Left kidney (tissue), 2 donors: ENCODE results near the gene FREM1. TPM values are rescaled to one million over a fixed set of nuclear protein-coding genes. Genes with fewer than 3 reads are reported as not detected.

Source experiments
- DNase-seq: peaks from one replicate; pipeline ENCODE4 v3.0.0-alpha.2; 2013
- polyA plus RNA-seq: library from polyadenylated mRNA; unstranded; fragments of 120-200 nt; gene quantifications from one replicate; pipeline ENCODE4 v1.2.1, GENCODE V29; 2013; ENCODE audit not compliant: insufficient read length

FREM1 gene
- polyA plus RNA-seq, 1 donor = 206 TPM

GRCh38 chr9:14881006-14881405 is 29.2 kb downstream of the FREM1 start:
- no peak for DNase-seq

GRCh38 chr9:14870090-14870489 is 40.1 kb downstream of the FREM1 start:
- DNase-seq = peak; percentile 49

GRCh38 chr9:14869671-14870070 is 40.6 kb downstream of the FREM1 start:
- no peak for DNase-seq

GRCh38 chr9:14868772-14869583 is 41.2 kb downstream of the FREM1 start:
- DNase-seq = peak; percentile 72

- DNase-seq = no peak
Measured at GRCh38 chr9:14868418-14868771, 41.8 kb downstream of the FREM1 start.

- DNase-seq = no peak
Measured at GRCh38 chr9:14866200-14866749, 44.0 kb downstream of the FREM1 start.

GRCh38 chr9:14864309-14864708 is 45.9 kb downstream of the FREM1 start:
- DNase-seq = no peak

GRCh38 chr9:14863402-14863801 is 46.8 kb downstream of the FREM1 start:
- DNase-seq = no peak

GRCh38 chr9:14857449-14858305 is 52.6 kb downstream of the FREM1 start:
- DNase-seq = no peak

- DNase-seq = no peak
Measured at GRCh38 chr9:14849851-14850250, 60.4 kb downstream of the FREM1 start.

- no peak for DNase-seq
Measured at GRCh38 chr9:14849296-14849695, 60.9 kb downstream of the FREM1 start.

- no peak for DNase-seq
Measured at GRCh38 chr9:14846871-14847311, 63.3 kb downstream of the FREM1 start.

- DNase-seq = no peak
Measured at GRCh38 chr9:14843163-14843562, 67.1 kb downstream of the FREM1 start.

GRCh38 chr9:14842269-14842668 is 68.0 kb downstream of the FREM1 start:
- no peak for DNase-seq

GRCh38 chr9:14838701-14839100 is 71.5 kb downstream of the FREM1 start:
- DNase-seq = no peak

GRCh38 chr9:14836885-14837284 is 73.3 kb downstream of the FREM1 start:
- no peak for DNase-seq

- no peak for DNase-seq
Measured at GRCh38 chr9:14831661-14832060, 78.6 kb downstream of the FREM1 start.

- peak; percentile 1 for DNase-seq
Measured at GRCh38 chr9:14831074-14831473, 79.2 kb downstream of the FREM1 start.

- DNase-seq = no peak
Measured at GRCh38 chr9:14830057-14830456, 80.2 kb downstream of the FREM1 start.

- DNase-seq = no peak
Measured at GRCh38 chr9:14829204-14829603, 81.0 kb downstream of the FREM1 start.

GRCh38 chr9:14827805-14828204 is 82.4 kb downstream of the FREM1 start:
- no peak for DNase-seq

GRCh38 chr9:14824481-14824880 is 85.7 kb downstream of the FREM1 start:
- DNase-seq = no peak

- no peak for DNase-seq
Measured at GRCh38 chr9:14823800-14824199, 86.4 kb downstream of the FREM1 start.
